Left ventricle myocardium inferior (tissue), 1 donor: ENCODE results near the gene CISTR. TPM values are rescaled to one million over a fixed set of nuclear protein-coding genes. Genes with fewer than 3 reads are reported as not detected.
"Not testable (repeated sequence)": the region's sequence is repeated elsewhere in the genome, so short reads cannot be mapped to it uniquely, and the experiment has no call there.

Experiments
- DNase-seq: peaks from one replicate; pipeline ENCODE4 v3.0.0-alpha.2; 2020
- H3K27ac ChIP-seq: fragments of 200-600 bp; replicated peaks from 2 replicates; pipeline ENCODE4 v1.8.0; 2021
- H3K27me3 ChIP-seq: fragments of 200-600 bp; 2 replicates; pipeline ENCODE4 v1.8.0; 2021; ENCODE audit warnings: low read depth
- H3K36me3 ChIP-seq: fragments of 200-600 bp; 2 replicates; pipeline ENCODE4 v1.8.0; 2021
- H3K4me1 ChIP-seq: fragments of 200-600 bp; 2 replicates; pipeline ENCODE4 v1.8.0; 2021
- H3K4me3 ChIP-seq: fragments of 200-600 bp; 2 replicates; pipeline ENCODE4 v1.8.0; 2021; ENCODE audit warnings: mild to moderate bottlenecking, moderate library complexity
- H3K9me3 ChIP-seq: fragments of 200-600 bp; replicated peaks from 2 replicates; pipeline ENCODE4 v1.8.0; 2021
- intact Hi-C: fragments of 100-400 bp; cut with micrococcal nuclease; formaldehyde crosslinking; loops from one replicate; pipeline ENCODE4 v1.11.0; 2022
- total RNA-seq: library from RNA; stranded (reverse); fragmentation: NEBNext Ultra II Directional; extraction: Animal tissue kit (Norgen Biotek cat#: 25700); gene quantifications from one replicate; pipeline ENCODE4 v1.2.1, GENCODE V29; 2021
- TF ChIP-seq, protein P1 (sequence below): fragments of 200-600 bp; IDR thresholded peaks from 2 replicates; pipeline ENCODE4 v1.8.0; 2021; ENCODE audit warnings: antibody characterized with exemption, mild to moderate bottlenecking, borderline replicate concordance
- donor health status: DM: no; HTN: yes; CAD: no; lungs with severe emphysema.

CISTR gene
- total RNA-seq, 1 donor from 2014 or later: 2.1 TPM

DNA sequence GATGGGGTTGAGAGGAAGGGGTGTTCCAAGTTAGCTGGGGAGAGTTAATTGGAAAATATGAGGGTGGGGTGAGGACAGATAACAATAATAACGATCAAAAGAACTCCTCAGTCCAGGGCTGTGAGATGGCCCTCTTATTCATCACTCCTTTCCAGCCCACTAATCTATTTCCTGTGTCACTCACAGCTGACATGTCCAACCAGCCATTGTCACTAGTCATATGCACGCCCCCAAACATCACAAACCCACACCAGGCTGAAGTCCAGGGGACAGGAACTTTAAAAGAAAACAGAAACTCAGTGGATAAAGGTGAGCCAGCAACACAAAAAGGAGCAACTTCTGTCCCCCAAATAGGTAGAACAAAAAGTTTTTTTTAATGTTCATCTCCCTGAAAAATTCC is 25.4 kb downstream of the CISTR start:
- H3K27ac ChIP-seq: peak overlapping the region; percentile 11
- TF ChIP-seq, protein P1, sequence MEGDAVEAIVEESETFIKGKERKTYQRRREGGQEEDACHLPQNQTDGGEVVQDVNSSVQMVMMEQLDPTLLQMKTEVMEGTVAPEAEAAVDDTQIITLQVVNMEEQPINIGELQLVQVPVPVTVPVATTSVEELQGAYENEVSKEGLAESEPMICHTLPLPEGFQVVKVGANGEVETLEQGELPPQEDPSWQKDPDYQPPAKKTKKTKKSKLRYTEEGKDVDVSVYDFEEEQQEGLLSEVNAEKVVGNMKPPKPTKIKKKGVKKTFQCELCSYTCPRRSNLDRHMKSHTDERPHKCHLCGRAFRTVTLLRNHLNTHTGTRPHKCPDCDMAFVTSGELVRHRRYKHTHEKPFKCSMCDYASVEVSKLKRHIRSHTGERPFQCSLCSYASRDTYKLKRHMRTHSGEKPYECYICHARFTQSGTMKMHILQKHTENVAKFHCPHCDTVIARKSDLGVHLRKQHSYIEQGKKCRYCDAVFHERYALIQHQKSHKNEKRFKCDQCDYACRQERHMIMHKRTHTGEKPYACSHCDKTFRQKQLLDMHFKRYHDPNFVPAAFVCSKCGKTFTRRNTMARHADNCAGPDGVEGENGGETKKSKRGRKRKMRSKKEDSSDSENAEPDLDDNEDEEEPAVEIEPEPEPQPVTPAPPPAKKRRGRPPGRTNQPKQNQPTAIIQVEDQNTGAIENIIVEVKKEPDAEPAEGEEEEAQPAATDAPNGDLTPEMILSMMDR: no peak
- peaks cover 39% of the 10 kb centered on the region for H3K36me3 ChIP-seq
- peak overlapping the region; percentile 84 for H3K4me3 ChIP-seq
- intact Hi-C loops: no loop called here
- DNase-seq: no peak
- no peaks in the 10 kb centered on the region for H3K27me3 ChIP-seq
- H3K4me1 ChIP-seq: peaks cover 32% of the 10 kb centered on the region
- H3K9me3 ChIP-seq: no peaks in the 10 kb centered on the region

DNA sequence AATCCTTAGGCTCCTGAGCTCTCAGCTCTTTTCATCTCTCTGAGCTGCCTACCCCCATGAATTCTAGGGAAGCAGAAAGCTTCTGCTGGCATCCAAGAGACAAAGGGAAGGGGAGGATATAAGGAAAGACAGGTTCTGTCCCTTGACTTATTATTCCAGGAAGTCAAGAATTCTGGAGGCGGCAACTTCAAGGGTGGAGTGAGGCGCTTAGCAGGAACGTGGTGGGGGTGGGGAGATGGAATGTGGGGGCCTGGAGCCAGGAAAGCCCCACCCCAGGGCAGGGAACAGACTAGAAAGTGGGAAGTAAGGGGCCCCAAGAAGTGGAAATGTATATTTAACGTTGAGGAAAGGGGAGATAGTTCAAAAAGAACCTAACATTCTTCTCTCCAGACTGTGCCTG is 26.0 kb downstream of the CISTR start:
- Histone ChIP-seq H3K36me3 (peaks cover 44% of the 10 kb centered on the region), H3K9me3 (no peaks in the 10 kb centered on the region), H3K27ac (peak overlapping the region; percentile 11), H3K4me1 (peaks cover 32% of the 10 kb centered on the region), H3K4me3 (peak overlapping the region; percentile 84), H3K27me3 (no peaks in the 10 kb centered on the region)
- no peak for DNase-seq
- intact Hi-C loops: no loop called here
- TF ChIP-seq, protein P1: no peak

DNA sequence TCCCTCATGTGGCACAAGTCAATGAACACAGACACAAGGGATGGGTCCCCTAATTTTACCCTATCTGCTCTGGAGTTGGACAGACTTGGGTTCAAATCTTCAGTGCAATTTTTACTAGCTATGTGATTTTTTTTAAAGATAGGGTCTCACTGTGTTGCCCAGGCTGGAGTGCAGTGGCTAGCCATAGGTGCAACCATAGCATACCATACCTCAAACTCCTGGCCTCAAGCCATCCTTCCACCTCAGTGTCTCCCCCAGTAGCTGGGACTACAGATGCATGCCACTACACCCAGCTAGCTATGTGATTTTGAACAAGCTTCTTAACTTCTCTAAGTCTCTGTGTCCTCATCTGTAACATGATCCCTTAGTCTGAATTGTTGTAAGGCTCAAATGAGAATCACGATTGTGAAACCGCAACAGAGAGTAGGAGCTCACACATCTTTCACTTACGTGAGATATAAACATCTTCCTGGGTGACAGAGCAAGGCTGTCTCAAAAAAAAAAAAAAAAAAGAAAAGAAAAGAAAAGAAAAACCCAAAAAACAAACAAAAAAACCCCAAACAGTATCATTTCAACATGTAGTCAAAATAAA is 29.2 kb downstream of the CISTR start:
- TF ChIP-seq, protein P1: no peak
- Histone ChIP-seq H3K27ac (no peak overlapping the region), H3K4me1 (peaks cover 36% of the 10 kb centered on the region), H3K9me3 (no peaks in the 10 kb centered on the region), H3K4me3 (no peak overlapping the region), H3K27me3 (no peaks in the 10 kb centered on the region), H3K36me3 (peaks cover 72% of the 10 kb centered on the region)
- DNase-seq: no peak
- intact Hi-C loops: no loop called here

DNA sequence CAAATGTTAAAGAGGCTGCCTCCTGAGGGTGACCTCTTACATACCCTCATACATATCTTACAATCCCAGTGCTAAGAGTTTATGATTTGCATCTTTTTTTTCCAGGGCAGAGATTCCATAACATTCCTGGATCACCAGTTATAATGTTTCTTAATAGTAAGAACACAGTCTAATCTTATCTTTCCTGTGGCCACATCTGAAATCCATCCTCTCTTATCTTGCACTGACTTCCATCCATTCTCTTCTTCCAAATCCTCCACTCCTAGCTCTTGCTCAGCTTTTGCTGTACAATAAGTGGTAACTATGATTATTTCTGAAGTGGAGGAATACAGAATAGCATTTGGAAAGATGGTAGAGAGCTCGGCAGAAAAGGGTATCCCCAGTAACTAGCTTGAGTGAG is 30.8 kb downstream of the CISTR start:
- intact Hi-C loops: no loop called here
- no peak overlapping the region for H3K4me3 ChIP-seq
- no peak for DNase-seq
- H3K4me1 ChIP-seq: peaks cover 35% of the 10 kb centered on the region
- TF ChIP-seq, protein P1: no peak
- H3K36me3 ChIP-seq: peaks cover 88% of the 10 kb centered on the region
- H3K27me3 ChIP-seq: no peaks in the 10 kb centered on the region
- no peaks in the 10 kb centered on the region for H3K9me3 ChIP-seq
- no peak overlapping the region for H3K27ac ChIP-seq

DNA sequence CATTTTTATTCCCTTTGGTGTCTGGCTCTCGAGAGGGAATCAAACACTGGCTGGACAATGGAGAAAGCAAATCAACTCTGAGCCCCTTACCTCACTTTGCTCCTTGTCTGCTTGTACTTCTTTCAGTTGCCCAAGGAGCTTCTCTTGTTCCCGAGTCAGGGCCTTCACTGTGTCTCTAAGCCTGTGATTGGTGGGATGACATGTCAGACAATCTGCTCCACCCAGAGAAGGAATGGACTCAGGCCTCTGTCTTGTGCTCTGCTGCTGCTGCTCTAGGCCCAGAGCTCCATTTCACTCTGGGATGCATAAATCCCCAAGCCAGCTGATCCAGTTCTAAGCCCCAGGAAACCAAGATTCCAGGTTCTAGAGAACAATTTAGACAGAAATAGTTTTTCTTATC is 32.1 kb downstream of the CISTR start:
- peaks cover 96% of the 10 kb centered on the region for H3K36me3 ChIP-seq
- no peak for DNase-seq
- H3K9me3 ChIP-seq: no peaks in the 10 kb centered on the region
- intact Hi-C loops: no loop called here
- peaks cover 22% of the 10 kb centered on the region for H3K4me1 ChIP-seq
- H3K27me3 ChIP-seq: no peaks in the 10 kb centered on the region
- TF ChIP-seq, protein P1: no peak
- H3K27ac ChIP-seq: no peak overlapping the region
- H3K4me3 ChIP-seq: no peak overlapping the region

DNA sequence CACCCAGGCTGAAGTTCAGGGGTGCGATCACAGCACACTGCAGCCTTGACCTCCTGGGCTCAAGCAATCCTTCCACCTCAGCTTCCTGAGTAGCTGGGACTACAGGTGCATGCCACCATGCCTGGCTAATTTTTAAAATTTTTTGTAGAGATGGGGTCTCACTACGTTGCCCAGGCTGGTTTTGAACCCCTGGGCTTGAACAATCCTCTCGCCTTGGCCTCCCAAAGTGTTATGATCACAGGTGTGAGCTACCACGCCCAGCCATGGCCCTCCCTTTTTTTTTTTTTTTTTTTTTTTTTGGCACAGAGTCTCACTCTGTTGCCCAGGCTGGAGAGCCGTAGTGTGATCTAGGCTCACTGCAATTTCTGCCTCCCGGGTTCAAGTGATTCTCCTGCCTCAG is 33.2 kb downstream of the CISTR start:
- DNase-seq, H3K9me3 ChIP-seq, H3K27me3 ChIP-seq, H3K4me3 ChIP-seq, H3K27ac ChIP-seq, intact Hi-C loops: not testable (repeated sequence)
- peaks cover 96% of the 10 kb centered on the region for H3K36me3 ChIP-seq
- H3K4me1 ChIP-seq: peaks cover 21% of the 10 kb centered on the region
